GM18505 (cell line): Measurements from ENCODE around the gene AFTPH.

ENCODE experiments used
- ATAC-seq: cut with Tn5 transposase; IDR thresholded peaks from one replicate; pipeline ENCODE4 v1.9.1; 2021; ENCODE audit not compliant: unreplicated experiment
- POLR2A ChIP-seq: IDR thresholded peaks from 4 replicates; pipeline ENCODE4 v1.6.1; 2011; ENCODE audit warnings: borderline replicate concordance; ENCODE audit not compliant: insufficient read depth, insufficient read length; ENCODE audit errors: extremely low read depth

The AFTPH gene

GRCh38 chr2:64609227-64609941, 85.3 kb downstream of the AFTPH start:
- ATAC-seq = peak; percentile 42
- TF ChIP-seq POLR2A = peak; percentile 62

- no peak for ATAC-seq
- no peak for TF ChIP-seq POLR2A
Observed at GRCh38 chr2:64609942-64610281, 85.8 kb downstream of the AFTPH start.

- TF ChIP-seq POLR2A = no peak
- no peak for ATAC-seq
Observed at GRCh38 chr2:64610316-64610855, 86.3 kb downstream of the AFTPH start.

GRCh38 chr2:64612575-64613195, 88.6 kb downstream of the AFTPH start:
- TF ChIP-seq POLR2A = no peak
- no peak for ATAC-seq

GRCh38 chr2:64613276-64613675, 89.1 kb downstream of the AFTPH start:
- no peak for ATAC-seq
- no peak for TF ChIP-seq POLR2A

- ATAC-seq = no peak
- no peak for TF ChIP-seq POLR2A
Observed at GRCh38 chr2:64615192-64615763, 91.2 kb downstream of the AFTPH start.

GRCh38 chr2:64615844-64616536, 91.9 kb downstream of the AFTPH start:
- TF ChIP-seq POLR2A = no peak
- ATAC-seq = no peak

- no peak for TF ChIP-seq POLR2A
- ATAC-seq = no peak
Observed at GRCh38 chr2:64617631-64618151, 93.6 kb downstream of the AFTPH start.

- TF ChIP-seq POLR2A = no peak
- no peak for ATAC-seq
Observed at GRCh38 chr2:64620661-64621060, 96.5 kb downstream of the AFTPH start.

- ATAC-seq = no peak
- no peak for TF ChIP-seq POLR2A
Observed at GRCh38 chr2:64622443-64623241, 98.5 kb downstream of the AFTPH start.

GRCh38 chr2:64623242-64623850, 99.2 kb downstream of the AFTPH start:
- no peak for ATAC-seq
- TF ChIP-seq POLR2A = no peak

- ATAC-seq = no peak
- TF ChIP-seq POLR2A = no peak
Observed at GRCh38 chr2:64624108-64624610, 100.0 kb downstream of the AFTPH start.

- ATAC-seq = no peak
- TF ChIP-seq POLR2A = no peak
Observed at GRCh38 chr2:64624862-64625261, 100.7 kb downstream of the AFTPH start.
